GM21619 (cell line): Measurements from ENCODE around the gene STX10.
"Not testable (repeated sequence)": the region's sequence is repeated elsewhere in the genome, so short reads cannot be mapped to it uniquely, and the experiment has no call there.

Experiments
- ATAC-seq: cut with Tn5 transposase; IDR thresholded peaks from one replicate; pipeline ENCODE4 v1.9.1; 2021; ENCODE audit not compliant: unreplicated experiment

STX10 gene

GRCh38 chr19:13150187-13150930 lies at the start of gene STX10, which contains the start of gene IER2:
TSS of gene STX10 (minus strand) at chr19:13150375. CDS start at chr19:13150173, 202 bp downstream.
TSS of gene IER2 (plus strand) at chr19:13150411. CDS start at chr19:13153187, 2,776 bp downstream.
- ATAC-seq = peak; percentile 30

GRCh38 chr19:13198634-13199033 lies 48.5 kb upstream of the STX10 start:
- no peak for ATAC-seq

- ATAC-seq = no peak
Observed at GRCh38 chr19:13195678-13196077, 45.5 kb upstream of the STX10 start.

GRCh38 chr19:13190781-13191540 lies 40.8 kb upstream of the STX10 start:
- no peak for ATAC-seq

GRCh38 chr19:13189600-13189999 lies 39.4 kb upstream of the STX10 start:
- ATAC-seq = no peak

GRCh38 chr19:13187419-13187818 lies 37.2 kb upstream of the STX10 start:
- no peak for ATAC-seq

- ATAC-seq = not testable (repeated sequence)
Observed at GRCh38 chr19:13186688-13187087, 36.5 kb upstream of the STX10 start.

- ATAC-seq = not testable (repeated sequence)
Observed at GRCh38 chr19:13185763-13186657, 35.8 kb upstream of the STX10 start.

GRCh38 chr19:13184926-13185325 lies 34.8 kb upstream of the STX10 start:
- ATAC-seq = not testable (repeated sequence)

- ATAC-seq = no peak
Observed at GRCh38 chr19:13181747-13182388, 31.7 kb upstream of the STX10 start.

GRCh38 chr19:13178291-13178690 lies 28.1 kb upstream of the STX10 start:
- ATAC-seq = not testable (repeated sequence)

GRCh38 chr19:13177584-13177983 lies 27.4 kb upstream of the STX10 start:
- ATAC-seq = not testable (repeated sequence)

GRCh38 chr19:13176345-13176744 lies 26.2 kb upstream of the STX10 start:
- ATAC-seq = no peak

GRCh38 chr19:13173139-13173737 lies 23.1 kb upstream of the STX10 start:
- ATAC-seq = no peak

GRCh38 chr19:13172346-13173138 lies 22.4 kb upstream of the STX10 start:
- ATAC-seq = no peak

GRCh38 chr19:13171146-13171545 lies 21.0 kb upstream of the STX10 start:
- ATAC-seq = no peak

GRCh38 chr19:13169769-13170168 lies 19.6 kb upstream of the STX10 start:
- no peak for ATAC-seq

GRCh38 chr19:13166151-13166550 lies 16.0 kb upstream of the STX10 start:
- not testable (repeated sequence) for ATAC-seq
